K562 (cell line): Measurements from ENCODE around the gene SMARCB1. TPM values are rescaled to one million over a fixed set of nuclear protein-coding genes. Genes with fewer than 3 reads are reported as not detected.
A peak's percentile ranks its signal among the peaks of the same experiment; 100 is the strongest.

ENCODE experiments used
- BCLAF1 ChIP-seq, 2 experiments: fragments of 450-650 bp in 1 of 2; IDR thresholded peaks; 2 replicates each; pipeline ENCODE4 v1.6.1; 2011 to 2017; ENCODE audit warnings: low read depth in 2 of 2, antibody characterized with exemption in 1 of 2, borderline replicate concordance in 1 of 2, low read length in 1 of 2, mild to moderate bottlenecking in 1 of 2, mixed read lengths in 1 of 2; ENCODE audit not compliant: control insufficient read depth in 1 of 2
- DACH1 ChIP-seq: fragments of 450-650 bp; IDR thresholded peaks from 2 replicates; pipeline ENCODE4 v1.6.1; 2018; ENCODE audit not compliant: partially characterized antibody
- E2F6 ChIP-seq, 2 experiments: IDR thresholded peaks; 2 replicates each; pipeline ENCODE4 v1.6.1; 2011; ENCODE audit warnings: borderline replicate concordance in 1 of 2, control low read depth in 1 of 2, low read depth in 1 of 2, low read length in 1 of 2, mild to moderate bottlenecking in 1 of 2, mixed read lengths in 1 of 2, moderate library complexity in 1 of 2; ENCODE audit not compliant: insufficient read depth in 1 of 2, insufficient read length in 1 of 2, poor library complexity in 1 of 2, severe bottlenecking in 1 of 2; ENCODE audit errors: extremely low read depth in 1 of 2
- ETV1 ChIP-seq: fragments of 450-650 bp; conservative IDR thresholded peaks from 2 replicates; pipeline ENCODE4 v1.6.1; 2016; ENCODE audit warnings: missing genetic modification characterization, control low read depth, low read depth, missing compliant biosample characterization
- EZH2 ChIP-seq: IDR thresholded peaks from 2 replicates; pipeline ENCODE4 v1.6.1; 2012; ENCODE audit warnings: low read depth, mild to moderate bottlenecking, inconsistent platforms, low read length, borderline replicate concordance
- FUS ChIP-seq: fragments of 200-400 bp; formaldehyde crosslinking; optimal IDR thresholded peaks from 2 replicates; pipeline ENCODE3; 2017; ENCODE audit warnings: low read depth, low read length
- HDAC1 ChIP-seq, 2 experiments: fragments of 450-650 bp; IDR thresholded peaks; 2 replicates each; pipeline ENCODE4 v1.6.1; 2016 to 2017; ENCODE audit warnings: inconsistent platforms in 1 of 2, mild to moderate bottlenecking in 1 of 2, moderate library complexity in 1 of 2
- HMG20B ChIP-seq: fragments of 250-450 bp; sonication (Bioruptor Pico); IDR thresholded peaks from 2 replicates; pipeline ENCODE4 v1.5.0; 2021; ENCODE audit warnings: mild to moderate bottlenecking
- JUND ChIP-seq, 2 experiments: IDR thresholded peaks; 2 replicates in 1 of 2; 3 replicates in 1 of 2; pipeline ENCODE4 v1.6.1; 2011; ENCODE audit warnings: borderline replicate concordance in 2 of 2, low read depth in 2 of 2, low read length in 2 of 2, improper control_type of control experiment in 1 of 2, missing biosample characterization in 1 of 2, missing genetic modification characterization in 1 of 2, missing genetic modification reagents in 1 of 2
- MAX ChIP-seq: sonication (generic); formaldehyde crosslinking; IDR thresholded peaks from 2 replicates; pipeline ENCODE4 v1.9.0; 2022; ENCODE audit warnings: mild to moderate bottlenecking, missing genetic modification reagents
- NCOR1 ChIP-seq: fragments of 450-650 bp; IDR thresholded peaks from 2 replicates; pipeline ENCODE4 v1.6.1; 2016; ENCODE audit warnings: mild to moderate bottlenecking, moderate library complexity
- PCBP1 ChIP-seq: fragments of 200-400 bp; formaldehyde crosslinking; IDR thresholded peaks from 2 replicates; pipeline ENCODE4 v1.6.1; 2018; ENCODE audit warnings: mild to moderate bottlenecking, low read depth, low read length; ENCODE audit not compliant: poor library complexity, severe bottlenecking
- POLR2A ChIP-seq: fragments of 450-650 bp; conservative IDR thresholded peaks from 2 replicates; pipeline ENCODE4 v1.6.1; 2016
- SNRNP70 ChIP-seq: fragments of 200-400 bp; formaldehyde crosslinking; optimal IDR thresholded peaks from 2 replicates; pipeline ENCODE3; 2017; ENCODE audit warnings: low read depth, low read length
- ZNF253 ChIP-seq: fragments of 250-450 bp; sonication (Bioruptor Pico); conservative IDR thresholded peaks from 2 replicates; pipeline ENCODE4 v1.6.1; 2021; ENCODE audit warnings: mild to moderate bottlenecking
- polyA plus RNA-seq, 8 experiments: library from polyadenylated mRNA; depleted of rRNA in 4 of 8; stranded (reverse) in 5 of 8; unstranded in 3 of 8; fragments of >200 nt; fragmentation: Nextera tagmentation in 2 of 8; fragmentation: Illumina TruSeq in 1 of 8; extraction: Ambion mirVana in 2 of 8; extraction: Trizol in 1 of 8; gene quantifications; 2 replicates each; pipeline versions ENCODE4 v1.2.1 to v1.2.3, GENCODE V29; 2011 to 2014; ENCODE audit warnings: inconsistent platforms in 1 of 8, missing spikeins in 1 of 8
- total RNA-seq, 7 experiments: library from RNA; depleted of rRNA in 6 of 7; stranded (reverse); fragments of >200 nt in 6 of 7; fragmentation: Illumina TruSeq in 2 of 7; extraction: Trizol in 2 of 7; gene quantifications; 2 replicates each; pipeline versions ENCODE4 v1.2.1 to v1.2.3, GENCODE V29; 2011 to 2021; ENCODE audit warnings: low replicate concordance in 1 of 7

SMARCB1 gene
- total and polyA plus RNA-seq, 9 of the 15 experiments (the other 6 are each of a cell fraction or from before 2014, with no cell fraction given) = 1.2 to 113 (median 65.4) TPM

- 0 out of 2 replicates have a peak, but pooled peaks have one; percentile 38 for TF ChIP-seq MAX
- no peak for TF ChIP-seq ZNF253 (CRISPR knock-in tag)
- TF ChIP-seq POLR2A = peak; percentile 82
- no peak for TF ChIP-seq HMG20B
- no peak for TF ChIP-seq EZH2
- peak; percentile 39 to 58 for TF ChIP-seq E2F6 (IDR thresholded peaks at IDR 0.05; ENCODE audit: borderline replicate concordance in 1 of 2, extremely low read depth in 1 of 2, insufficient read depth in 1 of 2, insufficient read length in 1 of 2, low read depth in 1 of 2, low read length in 1 of 2, poor library complexity in 1 of 2, severe bottlenecking in 1 of 2)
- no peak for TF ChIP-seq BCLAF1 (IDR thresholded peaks at IDR 0.05; ENCODE audit: borderline replicate concordance in 1 of 2, control insufficient read depth in 1 of 2, low read depth in 2 of 2, low read length in 1 of 2)
- TF ChIP-seq PCBP1 = no peak
- TF ChIP-seq JUND (IDR thresholded peaks at IDR 0.05; ENCODE audit: borderline replicate concordance, low read depth, low read length) = 0 out of 2 replicates have a peak, but pooled peaks have one; percentile 5
- no peak for TF ChIP-seq JUND (tag; IDR thresholded peaks at IDR 0.05; ENCODE audit: borderline replicate concordance, low read depth, low read length)
- no peak for TF ChIP-seq FUS
- TF ChIP-seq HDAC1 (IDR thresholded peaks at IDR 0.05) = no peak
- no peak for TF ChIP-seq NCOR1
- no peak for TF ChIP-seq SNRNP70
- no peak for TF ChIP-seq ETV1 (tag)
- peak; percentile 45 for TF ChIP-seq DACH1
- TF ChIP-seq, all 486 proteins: peak for 45
These were observed 71.1 kb downstream of the SMARCB1 start, which contains the start of gene SLC2A11 (continued) for GRCh38 chr22:23857606-23858483.
